Chondrocyte (in vitro differentiated cells): ENCODE data around the gene EME1. TPM values are rescaled to one million over a fixed set of nuclear protein-coding genes. Genes with fewer than 3 reads are reported as not detected.

Source experiments
- DNase-seq: peaks from one replicate; pipeline ENCODE4 v3.0.0; 2021; ENCODE audit warnings: mixed read lengths, low spot score
- H3K27ac Mint-ChIP-seq: one replicate; pipeline ENCODE4 v1.8.0; 2021; ENCODE audit warnings: mild to moderate bottlenecking, moderate library complexity, mixed read lengths; ENCODE audit not compliant: unreplicated experiment
- H3K27me3 Mint-ChIP-seq: 2 replicates; pipeline ENCODE4 v1.8.0; 2021; ENCODE audit warnings: low read depth, mixed read lengths
- H3K36me3 Mint-ChIP-seq: 2 replicates; pipeline ENCODE4 v1.8.0; 2021; ENCODE audit warnings: low read depth, mixed read lengths
- H3K4me1 Mint-ChIP-seq: 2 replicates; pipeline ENCODE4 v1.8.0; 2021; ENCODE audit warnings: low read depth, mild to moderate bottlenecking, mixed read lengths
- H3K4me3 Mint-ChIP-seq: one replicate; pipeline ENCODE4 v1.8.0; 2021; ENCODE audit warnings: mild to moderate bottlenecking, moderate library complexity, mixed read lengths; ENCODE audit not compliant: unreplicated experiment
- H3K9me3 Mint-ChIP-seq: 2 replicates; pipeline ENCODE4 v1.8.0; 2021; ENCODE audit warnings: low read depth, mixed read lengths
- total RNA-seq: library from RNA; stranded (reverse); gene quantifications from 3 replicates; pipeline ENCODE4 v1.2.1, GENCODE V29; 2021
- TF ChIP-seq, protein P1 (sequence below): fragments of 200-600 bp; sonication (generic); IDR thresholded peaks from 2 replicates; pipeline ENCODE4 v1.5.0; 2021; ENCODE audit warnings: antibody characterized with exemption, mild to moderate bottlenecking, moderate library complexity

The EME1 gene
- total RNA-seq, 1 donor from 2014 or later, result 1.9 TPM

DNA sequence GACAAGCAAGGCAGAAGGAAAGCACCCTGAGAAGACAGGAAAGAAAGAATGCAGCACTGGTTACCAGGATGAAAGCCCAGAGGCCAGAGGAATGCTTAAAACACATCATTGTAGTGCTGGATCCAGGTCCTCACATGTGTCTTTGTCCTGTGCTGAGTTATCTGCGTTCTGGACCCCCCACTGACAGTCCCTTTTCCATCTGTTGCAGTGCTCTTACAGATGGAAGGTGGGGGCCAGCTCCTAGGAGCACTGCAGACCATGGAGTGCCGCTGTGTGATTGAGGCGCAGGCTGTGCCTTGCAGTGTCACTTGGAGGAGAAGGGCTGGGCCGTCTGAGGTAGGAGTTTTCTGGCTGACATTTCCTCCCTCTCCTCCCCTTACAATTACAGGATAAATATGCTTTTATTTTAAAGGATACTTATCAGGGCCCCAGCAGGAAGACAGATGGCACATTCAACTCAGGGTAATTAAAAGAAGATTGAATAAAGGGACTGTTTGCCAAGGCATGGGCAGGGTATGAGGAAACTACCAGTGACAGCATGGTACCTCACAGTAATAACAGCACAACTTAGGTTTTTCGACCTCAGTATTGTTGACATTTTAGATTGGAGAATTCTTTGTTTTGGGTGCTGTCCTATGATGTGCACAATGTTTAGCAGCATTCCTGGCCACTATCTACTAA, 3.0 kb downstream of the EME1 start:
- H3K27me3 Mint-ChIP-seq, result no peaks in the 10 kb centered on the region
- no peaks in the 10 kb centered on the region for H3K9me3 Mint-ChIP-seq

DNA sequence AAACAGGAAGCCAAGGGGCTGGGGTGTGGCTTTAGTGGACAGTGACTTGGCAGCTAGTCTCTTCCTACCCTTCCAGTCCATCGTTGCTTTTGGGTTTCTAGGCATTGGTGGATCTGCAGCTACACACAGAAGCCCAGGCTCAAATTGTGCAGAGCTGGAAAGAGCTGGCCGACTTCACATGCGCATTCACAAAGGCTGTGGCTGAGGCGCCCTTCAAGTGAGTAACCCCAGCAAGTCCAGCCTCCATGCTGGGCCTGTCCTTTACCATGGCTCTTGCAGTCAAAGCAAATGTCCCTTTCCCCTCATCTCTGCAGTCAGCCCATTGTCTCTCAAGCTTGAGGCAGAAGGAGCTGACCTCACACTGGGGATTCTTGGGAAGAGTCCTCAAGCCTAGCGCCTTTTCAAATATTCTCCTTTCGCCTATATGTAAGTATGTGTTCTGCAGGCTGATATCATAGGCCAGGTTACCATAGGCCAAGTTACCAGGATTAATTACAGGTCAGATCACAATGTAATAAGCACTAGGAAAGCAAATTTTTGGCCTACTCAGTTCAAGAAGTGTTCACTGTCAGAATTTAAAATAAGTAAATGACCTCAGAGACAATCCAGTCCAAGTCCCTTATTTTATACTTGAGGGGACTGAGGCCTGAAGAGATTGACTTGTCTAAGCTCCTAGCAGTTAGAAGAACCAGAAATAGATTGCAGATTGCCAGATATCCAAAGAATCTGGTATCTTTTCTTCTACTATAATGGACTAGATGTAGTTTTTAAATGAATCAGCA, 6.5 kb downstream of the EME1 start:
- Mint-ChIP-seq H3K27me3 (no peaks in the 10 kb centered on the region), H3K36me3 (peaks cover 24% of the 10 kb centered on the region), H3K9me3 (no peaks in the 10 kb centered on the region), H3K4me3 (no peak overlapping the region), H3K4me1 (no peaks in the 10 kb centered on the region), H3K27ac (no peak overlapping the region)
- peak; percentile 55 for DNase-seq
- TF ChIP-seq, protein P1, sequence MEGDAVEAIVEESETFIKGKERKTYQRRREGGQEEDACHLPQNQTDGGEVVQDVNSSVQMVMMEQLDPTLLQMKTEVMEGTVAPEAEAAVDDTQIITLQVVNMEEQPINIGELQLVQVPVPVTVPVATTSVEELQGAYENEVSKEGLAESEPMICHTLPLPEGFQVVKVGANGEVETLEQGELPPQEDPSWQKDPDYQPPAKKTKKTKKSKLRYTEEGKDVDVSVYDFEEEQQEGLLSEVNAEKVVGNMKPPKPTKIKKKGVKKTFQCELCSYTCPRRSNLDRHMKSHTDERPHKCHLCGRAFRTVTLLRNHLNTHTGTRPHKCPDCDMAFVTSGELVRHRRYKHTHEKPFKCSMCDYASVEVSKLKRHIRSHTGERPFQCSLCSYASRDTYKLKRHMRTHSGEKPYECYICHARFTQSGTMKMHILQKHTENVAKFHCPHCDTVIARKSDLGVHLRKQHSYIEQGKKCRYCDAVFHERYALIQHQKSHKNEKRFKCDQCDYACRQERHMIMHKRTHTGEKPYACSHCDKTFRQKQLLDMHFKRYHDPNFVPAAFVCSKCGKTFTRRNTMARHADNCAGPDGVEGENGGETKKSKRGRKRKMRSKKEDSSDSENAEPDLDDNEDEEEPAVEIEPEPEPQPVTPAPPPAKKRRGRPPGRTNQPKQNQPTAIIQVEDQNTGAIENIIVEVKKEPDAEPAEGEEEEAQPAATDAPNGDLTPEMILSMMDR, result no peak

More for the DNA sequence above, 3.0 kb downstream of the EME1 start:
- Mint-ChIP-seq H3K27ac (no peak overlapping the region), H3K4me3 (no peak overlapping the region), H3K36me3 (peaks cover under 1% of the 10 kb centered on the region), H3K4me1 (peaks cover 23% of the 10 kb centered on the region)
- TF ChIP-seq, protein P1, result no peak
- no peak for DNase-seq

DNA sequence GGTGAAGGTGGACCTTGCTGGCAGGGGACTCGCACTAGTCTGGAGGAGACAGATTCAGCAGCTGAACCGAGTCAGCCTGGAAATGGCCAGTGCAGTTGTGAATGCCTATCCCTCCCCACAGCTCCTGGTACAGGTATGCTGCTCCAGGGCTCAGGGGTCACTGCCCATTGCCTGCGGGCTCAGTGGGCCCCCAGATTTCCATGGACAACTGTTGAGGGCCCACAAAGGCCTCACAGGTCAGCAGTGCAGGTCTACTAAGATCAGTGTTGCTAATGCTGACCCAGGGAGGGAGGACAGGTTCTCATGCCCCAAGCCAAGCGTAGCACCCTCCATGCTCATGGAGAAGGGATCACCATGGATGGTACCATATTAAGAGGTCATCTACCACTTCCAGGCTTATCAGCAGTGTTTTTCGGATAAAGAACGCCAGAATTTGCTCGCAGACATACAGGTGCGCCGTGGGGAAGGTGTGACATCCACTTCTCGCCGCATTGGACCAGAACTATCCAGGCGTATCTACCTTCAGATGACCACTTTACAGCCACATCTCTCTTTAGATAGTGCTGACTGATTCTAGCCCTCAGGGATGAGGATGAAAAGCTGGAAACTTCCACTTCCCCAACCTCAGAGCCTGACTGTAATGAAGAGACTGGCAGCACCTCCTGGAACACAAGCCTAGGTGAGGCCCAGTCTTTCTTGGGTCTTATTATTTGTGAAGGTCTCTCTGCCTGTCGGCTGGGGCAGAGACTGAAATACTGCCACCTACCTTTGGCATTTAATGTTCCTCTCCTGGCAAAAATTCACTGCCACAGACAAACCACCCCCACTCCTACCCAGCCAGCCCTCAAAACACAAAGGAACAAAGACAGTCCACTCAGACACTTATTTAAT, 7.6 kb downstream of the EME1 start:
- DNase-seq, result peak; percentile 47
- no peak overlapping the region for H3K27ac Mint-ChIP-seq
- H3K9me3 Mint-ChIP-seq, result no peaks in the 10 kb centered on the region
- no peaks in the 10 kb centered on the region for H3K27me3 Mint-ChIP-seq
- H3K36me3 Mint-ChIP-seq, result peaks cover 34% of the 10 kb centered on the region
- TF ChIP-seq, protein P1, result peak; percentile 34
- no peaks in the 10 kb centered on the region for H3K4me1 Mint-ChIP-seq
- no peak overlapping the region for H3K4me3 Mint-ChIP-seq

GRCh38 chr17:50381260-50381815, 8.3 kb downstream of the EME1 start:
- H3K27me3 Mint-ChIP-seq, result no peaks in the 10 kb centered on the region
- H3K4me3 Mint-ChIP-seq, result no peak overlapping the region
- H3K9me3 Mint-ChIP-seq, result no peaks in the 10 kb centered on the region
- DNase-seq, result peak; percentile 10
- H3K27ac Mint-ChIP-seq, result no peak overlapping the region
- peaks cover under 1% of the 10 kb centered on the region for H3K4me1 Mint-ChIP-seq
- H3K36me3 Mint-ChIP-seq, result peaks cover 39% of the 10 kb centered on the region
- TF ChIP-seq, protein P1, result no peak

DNA sequence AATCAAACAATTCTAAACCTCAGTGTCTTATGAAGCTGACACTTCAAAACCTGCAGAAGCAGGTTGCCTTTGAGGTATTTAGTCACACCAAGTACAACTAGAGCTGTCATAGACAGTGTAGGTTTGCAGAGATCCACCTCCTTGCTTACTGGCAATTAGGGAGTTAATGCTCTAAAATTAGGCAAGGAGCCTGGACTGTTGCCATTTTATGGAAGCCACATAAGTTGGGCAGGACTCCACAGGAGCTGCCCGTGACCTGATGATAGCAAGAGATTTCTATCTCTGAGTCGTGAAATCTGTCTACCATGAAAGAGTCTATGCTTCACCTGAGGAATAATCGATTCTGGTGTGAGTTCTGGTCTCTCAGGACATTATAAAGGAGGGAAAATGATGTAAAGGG, 8.9 kb downstream of the EME1 start:
- H3K27me3 Mint-ChIP-seq, result no peaks in the 10 kb centered on the region

More for the DNA sequence above, 8.9 kb downstream of the EME1 start:
- DNase-seq, result no peak
- Mint-ChIP-seq H3K27ac (no peak overlapping the region), H3K36me3 (peaks cover 45% of the 10 kb centered on the region), H3K9me3 (no peaks in the 10 kb centered on the region), H3K4me3 (no peak overlapping the region), H3K4me1 (peaks cover 7% of the 10 kb centered on the region)
- TF ChIP-seq, protein P1, result no peak
